Osteoblast (primary cell): ENCODE measurements around the gene ARFGAP2. TPM values are rescaled to one million over a fixed set of nuclear protein-coding genes. Genes with fewer than 3 reads are reported as not detected.
A peak's percentile ranks its signal among the peaks of the same experiment; 100 is the strongest.

ENCODE experiments used
- DNase-seq: peaks from one replicate; pipeline ENCODE4 v3.0.0; 2011; ENCODE audit warnings: low spot score, mixed read lengths; ENCODE audit not compliant: insufficient read length; ENCODE audit errors: missing footprints
- H2AFZ ChIP-seq: 2 replicates; pipeline ENCODE4 v1.6.0; 2011; ENCODE audit warnings: mild to moderate bottlenecking, low read length
- H3K27ac ChIP-seq: 2 replicates; pipeline ENCODE4 v1.5.1; 2011; ENCODE audit warnings: mild to moderate bottlenecking, low read depth, low read length, moderate library complexity
- H3K27me3 ChIP-seq: 2 replicates; pipeline ENCODE4 v1.6.0; 2012; ENCODE audit warnings: mild to moderate bottlenecking, control low read depth, inconsistent platforms, low read length, moderate library complexity; ENCODE audit not compliant: insufficient read depth
- H3K36me3 ChIP-seq: 2 replicates; pipeline ENCODE4 v1.5.1; 2011; ENCODE audit warnings: mild to moderate bottlenecking, low read length, control low read depth, moderate library complexity; ENCODE audit not compliant: insufficient read depth
- H3K4me1 ChIP-seq: 2 replicates; pipeline ENCODE4 v1.5.1; 2011; ENCODE audit warnings: mild to moderate bottlenecking, low read length, control low read depth, moderate library complexity; ENCODE audit not compliant: insufficient read depth
- H3K4me2 ChIP-seq: 2 replicates; pipeline ENCODE4 v1.6.0; 2011; ENCODE audit warnings: mild to moderate bottlenecking, low read length; ENCODE audit not compliant: insufficient read depth
- H3K4me3 ChIP-seq: fragments of 200-600 bp; sonication (generic); 3 replicates; pipeline ENCODE4 v1.5.1; 2012; ENCODE audit warnings: mild to moderate bottlenecking, low read length, inconsistent platforms; ENCODE audit not compliant: insufficient read depth
- H3K79me2 ChIP-seq: 2 replicates; pipeline ENCODE4 v1.6.0; 2012; ENCODE audit warnings: mild to moderate bottlenecking, low read length, control low read depth, inconsistent platforms; ENCODE audit not compliant: insufficient read depth
- H3K9me3 ChIP-seq: 2 replicates; pipeline ENCODE4 v1.5.1; 2011; ENCODE audit warnings: low read depth, low read length, control low read depth
- H4K20me1 ChIP-seq: 2 replicates; pipeline ENCODE4 v1.6.0; 2012; ENCODE audit warnings: mild to moderate bottlenecking, low read length, control low read depth; ENCODE audit not compliant: insufficient read depth
- CTCF ChIP-seq: IDR thresholded peaks from 2 replicates; pipeline ENCODE4 v1.5.1; 2011; ENCODE audit warnings: mild to moderate bottlenecking, low read depth, low read length, moderate library complexity; ENCODE audit errors: extremely low read depth
- total RNA-seq: library from RNA; depleted of rRNA; stranded (reverse); fragments of >200 nt; gene quantifications from 2 replicates; pipeline ENCODE4 v1.2.3, GENCODE V29; 2012

The ARFGAP2 gene
- total RNA-seq, 1 donor: 139 TPM

- Histone ChIP-seq H3K36me3 (no peaks in the 10 kb centered on the region), H3K27ac (no peak overlapping the region), H3K79me2 (peaks cover 2% of the 10 kb centered on the region), H3K4me1 (peaks cover 31% of the 10 kb centered on the region), H4K20me1 (no peaks in the 10 kb centered on the region), H2AFZ (peak overlapping the region; percentile 74), H3K9me3 (no peaks in the 10 kb centered on the region), H3K4me3 (peak overlapping the region; percentile 77), H3K27me3 (no peaks in the 10 kb centered on the region), H3K4me2 (peak overlapping the region; percentile 79)
- DNase-seq: peak; percentile 92
- no peak for TF ChIP-seq CTCF
These were observed 8.8 kb upstream of the ARFGAP2 start for GRCh38 chr11:47185305-47186075.

- Histone ChIP-seq H3K79me2 (peaks cover 2% of the 10 kb centered on the region), H3K27ac (no peak overlapping the region), H2AFZ (no peak overlapping the region), H3K4me1 (peaks cover 31% of the 10 kb centered on the region), H3K4me2 (peak overlapping the region; percentile 79), H4K20me1 (no peaks in the 10 kb centered on the region), H3K27me3 (no peaks in the 10 kb centered on the region), H3K9me3 (no peaks in the 10 kb centered on the region), H3K4me3 (peak overlapping the region; percentile 77), H3K36me3 (no peaks in the 10 kb centered on the region)
- peak; percentile 88 for DNase-seq
- no peak for TF ChIP-seq CTCF
These were observed 8.1 kb upstream of the ARFGAP2 start for GRCh38 chr11:47184711-47185304.

GRCh38 chr11:47183969-47184368, 7.3 kb upstream of the ARFGAP2 start:
- Histone ChIP-seq H3K9me3 (no peaks in the 10 kb centered on the region), H3K4me3 (no peak overlapping the region), H3K4me2 (no peak overlapping the region), H3K36me3 (no peaks in the 10 kb centered on the region), H3K27ac (no peak overlapping the region), H3K27me3 (no peaks in the 10 kb centered on the region), H3K4me1 (peaks cover 24% of the 10 kb centered on the region), H2AFZ (no peak overlapping the region), H3K79me2 (peaks cover 2% of the 10 kb centered on the region), H4K20me1 (no peaks in the 10 kb centered on the region)
- no peak for TF ChIP-seq CTCF
- peak; percentile 10 for DNase-seq
